Caco-2 (cell line): ENCODE measurements around the gene PRKCI. TPM values are rescaled to one million over a fixed set of nuclear protein-coding genes. Genes with fewer than 3 reads are reported as not detected.

Experiments
- BruUV-seq: library from RNA; stranded (reverse); fragments of 400-500 nt; replicated peaks from 2 replicates; lab custom pipeline; 2021; lab: Mats Ljungman, UMichigan
- CTCF ChIA-PET: fragments of 300-600 bp; sonication (Branson Sonifier 250); formaldehyde crosslinking; loops from one replicate; lab custom pipeline; 2022; ENCODE audit warnings: antibody characterized with exemption; lab: Charles Lee
- POLR2A ChIA-PET: fragments of 300-600 bp; sonication (Branson Sonifier 250); formaldehyde crosslinking; loops from one replicate; lab custom pipeline; 2022; ENCODE audit warnings: antibody characterized with exemption; lab: Charles Lee
- DNase-seq, 2 experiments: peaks; one replicate each; pipeline versions ENCODE4 v3.0.0 to v3.0.0-alpha.2; 2020 to 2022
- H3K27me3 ChIP-seq: replicated peaks from 2 replicates; pipeline ENCODE4 v1.6.0; 2011; ENCODE audit warnings: low read length; ENCODE audit not compliant: control insufficient read depth, insufficient read depth
- H3K36me3 ChIP-seq: 2 replicates; pipeline ENCODE4 v1.5.1; 2011; ENCODE audit warnings: low read length; ENCODE audit not compliant: control insufficient read depth, insufficient read depth
- H3K4me1 ChIP-seq: fragments of 250-450 bp; sonication (Bioruptor Pico); 2 replicates; pipeline ENCODE4 v1.5.1; 2020; ENCODE audit warnings: mild to moderate bottlenecking
- H3K4me3 ChIP-seq: 2 replicates; pipeline ENCODE4 v1.5.1; 2011; ENCODE audit warnings: low read depth, mild to moderate bottlenecking, control low read depth, low read length
- H3K9me3 ChIP-seq: fragments of 250-450 bp; sonication (Bioruptor Pico); 2 replicates; pipeline ENCODE4 v1.5.1; 2020; ENCODE audit warnings: mild to moderate bottlenecking, moderate library complexity
- H3K27ac Mint-ChIP-seq: one replicate; pipeline ENCODE4 v1.8.0; 2022; ENCODE audit warnings: mixed read lengths; ENCODE audit not compliant: unreplicated experiment
- H3K27me3 Mint-ChIP-seq: one replicate; pipeline ENCODE4 v1.8.0; 2022; ENCODE audit warnings: mixed read lengths; ENCODE audit not compliant: insufficient read depth, unreplicated experiment
- H3K36me3 Mint-ChIP-seq: one replicate; pipeline ENCODE4 v1.8.0; 2022; ENCODE audit warnings: mild to moderate bottlenecking, mixed read lengths; ENCODE audit not compliant: insufficient read depth, unreplicated experiment
- H3K4me1 Mint-ChIP-seq: one replicate; pipeline ENCODE4 v1.8.0; 2022; ENCODE audit warnings: low read depth, mixed read lengths; ENCODE audit not compliant: unreplicated experiment
- H3K4me3 Mint-ChIP-seq: one replicate; pipeline ENCODE4 v1.8.0; 2022; ENCODE audit warnings: mild to moderate bottlenecking, moderate library complexity, mixed read lengths; ENCODE audit not compliant: unreplicated experiment
- H3K9me3 Mint-ChIP-seq: one replicate; pipeline ENCODE4 v1.8.0; 2022; ENCODE audit warnings: mixed read lengths; ENCODE audit not compliant: unreplicated experiment
- CTCF ChIP-seq, 2 experiments: fragments of 200-600 bp in 1 of 2; IDR thresholded peaks; 1 replicate in 1 of 2; 2 replicates in 1 of 2; pipeline versions ENCODE4 v1.5.1 to v1.8.0; 2011 to 2022; ENCODE audit warnings: antibody characterized with exemption in 1 of 2, control low read depth in 1 of 2, inconsistent platforms in 1 of 2, low read depth in 1 of 2, low read length in 1 of 2, mild to moderate bottlenecking in 1 of 2, moderate library complexity in 1 of 2; ENCODE audit not compliant: insufficient read depth in 1 of 2, severe bottlenecking in 1 of 2, unreplicated experiment in 1 of 2
- intact Hi-C: fragments of 100-400 bp; cut with micrococcal nuclease; formaldehyde crosslinking; loops from one replicate; pipeline ENCODE4 v1.10.0; 2022; ENCODE audit not compliant: unreplicated experiment
- total RNA-seq: library from RNA; stranded (reverse); gene quantifications from 2 replicates; pipeline ENCODE4 v1.2.3, GENCODE V29; 2022

Gene PRKCI
- total RNA-seq, 1 experiment from 2014 or later: 45.8 TPM

- no peaks in the 10 kb centered on the region for H3K9me3 ChIP-seq
- H3K9me3 Mint-ChIP-seq: no peaks in the 10 kb centered on the region
- no peak for DNase-seq
- H3K36me3 ChIP-seq: no peaks in the 10 kb centered on the region
- no peaks in the 10 kb centered on the region for H3K27me3 ChIP-seq
- H3K27me3 Mint-ChIP-seq: no peaks in the 10 kb centered on the region
- H3K4me1 ChIP-seq: 0 out of 2 replicates have a peak, but pooled peaks cover 2% of the 10 kb centered on the region
- H3K4me3 Mint-ChIP-seq: no peak overlapping the region
- no peak overlapping the region for H3K4me3 ChIP-seq
- ChIA-PET CTCF (no interaction called here), POLR2A (no interaction called here)
- BruUV-seq: no TSS peak
- no peaks in the 10 kb centered on the region for H3K4me1 Mint-ChIP-seq
- no peak for TF ChIP-seq CTCF (IDR thresholded peaks at IDR 0.05; ENCODE audit: insufficient read depth in 1 of 2, low read depth in 1 of 2, low read length in 1 of 2, severe bottlenecking in 1 of 2, unreplicated experiment in 1 of 2)
- peaks cover under 1% of the 10 kb centered on the region for H3K36me3 Mint-ChIP-seq
- H3K27ac Mint-ChIP-seq: no peak overlapping the region
- intact Hi-C loops: no loop called here
Observed at GRCh38 chr3:170302008-170302407, 79.8 kb downstream of the PRKCI start.

DNA sequence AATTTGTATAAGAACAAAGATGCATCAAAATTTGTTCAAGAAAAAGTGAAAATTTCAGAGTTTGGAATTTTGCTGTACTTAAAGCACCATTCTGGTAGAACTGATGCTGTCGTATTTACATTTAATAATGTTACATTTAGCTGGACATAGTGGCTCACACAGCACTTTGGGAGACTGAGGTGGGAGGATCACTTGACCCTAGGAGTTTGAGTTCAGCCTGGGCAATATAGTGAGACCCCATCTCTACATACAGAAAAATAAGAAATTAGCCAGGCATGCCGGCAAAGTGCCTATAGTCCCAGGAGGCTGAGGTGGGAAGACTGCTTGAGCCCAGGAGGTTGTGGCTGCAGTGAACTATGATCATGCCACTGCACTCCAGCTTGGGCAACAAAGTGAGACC lies 83.8 kb downstream of the PRKCI start:
- peaks cover 29% of the 10 kb centered on the region for H3K4me1 ChIP-seq
- no peaks in the 10 kb centered on the region for H3K27me3 ChIP-seq
- ChIA-PET POLR2A (no interaction called here), CTCF (no interaction called here)
- H3K4me3 ChIP-seq: no peak overlapping the region
- no TSS peak for BruUV-seq
- no peaks in the 10 kb centered on the region for H3K9me3 ChIP-seq
- H3K36me3 ChIP-seq: no peaks in the 10 kb centered on the region
- intact Hi-C loops: no loop called here
- peaks cover 13% of the 10 kb centered on the region for H3K36me3 Mint-ChIP-seq
- H3K27ac Mint-ChIP-seq: no peak overlapping the region
- no peaks in the 10 kb centered on the region for H3K9me3 Mint-ChIP-seq
- peaks cover 11% of the 10 kb centered on the region for H3K4me1 Mint-ChIP-seq
- no peaks in the 10 kb centered on the region for H3K27me3 Mint-ChIP-seq
- TF ChIP-seq CTCF (IDR thresholded peaks at IDR 0.05; ENCODE audit: insufficient read depth in 1 of 2, low read depth in 1 of 2, low read length in 1 of 2, severe bottlenecking in 1 of 2, unreplicated experiment in 1 of 2): no peak
- no peak for DNase-seq
- H3K4me3 Mint-ChIP-seq: no peak overlapping the region

DNA sequence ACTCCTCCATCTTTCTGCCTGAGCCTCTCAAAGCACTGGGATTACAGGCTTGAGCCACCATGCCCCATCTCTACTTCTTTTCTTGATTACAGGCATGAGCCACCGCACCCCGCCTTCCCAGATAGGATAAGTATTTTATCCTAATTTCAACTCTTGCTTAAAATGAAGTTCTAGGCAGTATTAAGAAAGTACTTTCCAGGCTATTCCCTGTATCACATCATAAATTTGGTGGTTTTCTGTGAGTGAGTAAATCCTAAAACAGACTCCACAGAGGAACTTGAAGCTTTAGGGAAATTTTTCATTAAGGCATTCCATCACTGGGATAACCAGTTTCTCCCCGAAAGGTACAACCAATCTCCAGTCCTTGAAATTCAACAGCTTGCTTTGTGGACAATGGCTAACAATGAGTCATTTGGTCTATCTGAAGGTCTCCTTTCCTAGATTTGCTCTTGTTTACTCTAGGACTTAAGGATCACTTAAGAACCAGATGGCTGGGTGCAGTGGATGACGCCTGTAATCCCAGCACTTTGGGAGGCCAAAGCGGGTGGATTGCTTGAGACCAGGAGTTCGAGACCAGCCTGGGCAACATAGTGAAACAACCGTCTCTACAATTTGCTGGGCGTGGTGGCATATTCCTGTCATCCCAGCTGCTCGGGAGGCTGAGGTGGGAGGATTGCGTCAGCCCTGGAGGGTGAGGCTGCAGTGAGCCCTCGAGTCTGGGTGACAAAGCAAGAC lies 85.6 kb downstream of the PRKCI start:
- no TSS peak for BruUV-seq
- Mint-ChIP-seq H3K9me3 (no peaks in the 10 kb centered on the region), H3K4me1 (peaks cover 11% of the 10 kb centered on the region), H3K27me3 (no peaks in the 10 kb centered on the region), H3K36me3 (peaks cover 18% of the 10 kb centered on the region), H3K27ac (peak overlapping the region; percentile 91), H3K4me3 (peak overlapping the region; percentile 29)
- TF ChIP-seq CTCF (IDR thresholded peaks at IDR 0.05; ENCODE audit: insufficient read depth in 1 of 2, low read depth in 1 of 2, low read length in 1 of 2, severe bottlenecking in 1 of 2, unreplicated experiment in 1 of 2): no peak
- Histone ChIP-seq H3K9me3 (no peaks in the 10 kb centered on the region), H3K36me3 (no peaks in the 10 kb centered on the region), H3K4me1 (peaks cover 29% of the 10 kb centered on the region), H3K4me3 (no peak overlapping the region), H3K27me3 (no peaks in the 10 kb centered on the region)
- ChIA-PET CTCF (interaction anchor here (0.6 to 1.5 kb wide), 4 partner anchors 10 to 1410 kb away, joined by 3 to 4 read pairs (median 3); no protein-coding TSS in a partner anchor), POLR2A (interaction anchor here (0.6 kb wide), 1 partner anchor 50 kb away, joined by 3 read pairs; the partner anchor contains the start of gene SKIL)
- peak; percentile 63 to 66 for DNase-seq
- intact Hi-C loops: no loop called here
